Endothelial cell of umbilical vein (primary cell): ENCODE measurements around the gene NADSYN1. TPM values are rescaled to one million over a fixed set of nuclear protein-coding genes. Genes with fewer than 3 reads are reported as not detected.
"Not testable (repeated sequence)": the region's sequence is repeated elsewhere in the genome, so short reads cannot be mapped to it uniquely, and the experiment has no call there.

ENCODE experiments used
- BruUV-seq: library from RNA; stranded (reverse); fragments of 400-500 nt; replicated peaks from 2 replicates; lab custom pipeline; 2021; lab: Mats Ljungman, UMichigan
- CTCF ChIA-PET: fragments of 300-600, 350-600 bp; sonication (Branson Sonifier 250); formaldehyde crosslinking; loops from one replicate; lab custom pipeline; 2021; ENCODE audit warnings: antibody characterized with exemption, inconsistent platforms; lab: Charles Lee
- POLR2A ChIA-PET: fragments of 300-600, 350-600 bp; sonication (Branson Sonifier 250); formaldehyde crosslinking; loops from one replicate; lab custom pipeline; 2021; ENCODE audit warnings: antibody characterized with exemption, inconsistent platforms; lab: Charles Lee
- DNase-seq: peaks from one replicate; pipeline ENCODE4 v3.0.0-alpha.2; 2011; ENCODE audit warnings: low read depth, low spot score
- FAIRE-seq: peaks from 2 replicates; lab custom pipeline; 2011; peaks lifted over from hg19 to GRCh38; lab: Jason Lieb, UNC
- H2AFZ ChIP-seq: 2 replicates; pipeline ENCODE4 v1.6.0; 2012; ENCODE audit warnings: low read depth, low read length, control low read depth, inconsistent platforms
- H3K27ac ChIP-seq: 2 replicates; pipeline ENCODE4 v1.5.1; 2011; ENCODE audit warnings: low read depth, mild to moderate bottlenecking, control low read depth, low read length, moderate library complexity; ENCODE audit not compliant: insufficient read depth
- H3K27me3 ChIP-seq, 2 experiments: 2 replicates each; pipeline versions ENCODE4 v1.6.0 to v1.6.1; 2011; ENCODE audit warnings: low read length in 2 of 2, mixed read lengths in 1 of 2; ENCODE audit not compliant: control insufficient read depth in 2 of 2, insufficient read depth in 2 of 2
- H3K36me3 ChIP-seq, 2 experiments: 2 replicates in 1 of 2; 3 replicates in 1 of 2; pipeline ENCODE4 v1.5.1; 2011; ENCODE audit warnings: low read length in 2 of 2, mild to moderate bottlenecking in 1 of 2, moderate library complexity in 1 of 2; ENCODE audit not compliant: control insufficient read depth in 2 of 2, insufficient read depth in 2 of 2; ENCODE audit errors: extremely low read depth in 1 of 2
- H3K4me1 ChIP-seq: 3 replicates; pipeline ENCODE4 v1.5.1; 2011; ENCODE audit warnings: mild to moderate bottlenecking, low read length; ENCODE audit not compliant: control insufficient read depth, insufficient read depth; ENCODE audit errors: extremely low read depth
- H3K4me2 ChIP-seq: 2 replicates; pipeline ENCODE4 v1.6.1; 2011; ENCODE audit warnings: low read length, control low read depth, mixed read lengths; ENCODE audit not compliant: insufficient read depth
- H3K4me3 ChIP-seq, 3 experiments: fragments of 200-600 bp in 1 of 3; sonication (generic), shearing (Covaris generic) in 1 of 3; replicated peaks in 1 of 3; 2 replicates each; pipeline ENCODE4 v1.5.1; 2011 to 2016; ENCODE audit warnings: control low read depth in 3 of 3, low read length in 3 of 3, mild to moderate bottlenecking in 2 of 3, inconsistent platforms in 1 of 3, low read depth in 1 of 3, moderate library complexity in 1 of 3; ENCODE audit not compliant: insufficient read depth in 1 of 3
- H3K79me2 ChIP-seq: 2 replicates; pipeline ENCODE4 v1.6.0; 2012; ENCODE audit warnings: low read length, inconsistent platforms; ENCODE audit not compliant: control insufficient read depth, insufficient read depth
- H3K9ac ChIP-seq: replicated peaks from 2 replicates; pipeline ENCODE3; 2011; ENCODE audit warnings: low read length, control low read depth; ENCODE audit not compliant: insufficient read depth; ENCODE audit errors: extremely low read depth
- H3K9me1 ChIP-seq: replicated peaks from 3 replicates; pipeline ENCODE4 v1.6.0; 2011; ENCODE audit warnings: mild to moderate bottlenecking, low read length; ENCODE audit not compliant: control insufficient read depth, insufficient read depth; ENCODE audit errors: extremely low read depth
- H3K9me3 ChIP-seq: replicated peaks from 2 replicates; pipeline ENCODE4 v1.5.1; 2012; ENCODE audit warnings: low read length, inconsistent platforms; ENCODE audit not compliant: control insufficient read depth, insufficient read depth
- H4K20me1 ChIP-seq: replicated peaks from 2 replicates; pipeline ENCODE3; 2011; ENCODE audit warnings: mild to moderate bottlenecking, low read length; ENCODE audit not compliant: control insufficient read depth, insufficient read depth; ENCODE audit errors: extremely low read depth
- CTCF ChIP-seq, 2 donors: IDR thresholded peaks; 1 replicate in 1 of 2; 2 replicates in 1 of 2; pipeline ENCODE4 v1.5.1; 2011; ENCODE audit warnings: low read length in 2 of 2, mild to moderate bottlenecking in 2 of 2, moderate library complexity in 2 of 2, control low read depth in 1 of 2, inconsistent platforms in 1 of 2, low read depth in 1 of 2; ENCODE audit not compliant: insufficient read depth in 1 of 2; ENCODE audit errors: extremely low read depth in 1 of 2
- EZH2 ChIP-seq: IDR thresholded peaks from 2 replicates; pipeline ENCODE4 v1.6.1; 2012; ENCODE audit warnings: borderline replicate concordance, low read depth, mild to moderate bottlenecking, moderate library complexity, low read length, inconsistent platforms; ENCODE audit not compliant: severe bottlenecking
- FOS ChIP-seq: IDR thresholded peaks from 2 replicates; pipeline ENCODE4 v1.6.1; 2011; ENCODE audit warnings: mild to moderate bottlenecking, low read length, moderate library complexity, borderline replicate concordance; ENCODE audit not compliant: insufficient read depth
- GATA2 ChIP-seq: IDR thresholded peaks from 2 replicates; pipeline ENCODE4 v1.7.0; 2011; ENCODE audit warnings: low read depth, mild to moderate bottlenecking, moderate library complexity, mixed read lengths, low read length; ENCODE audit not compliant: insufficient read length, insufficient read depth
- JUN ChIP-seq: IDR thresholded peaks from 2 replicates; pipeline ENCODE4 v1.6.1; 2011; ENCODE audit warnings: borderline replicate concordance, low read depth; ENCODE audit not compliant: insufficient read length, insufficient read depth
- MAX ChIP-seq: IDR thresholded peaks from 2 replicates; pipeline ENCODE4 v1.6.1; 2011; ENCODE audit not compliant: insufficient read depth, insufficient read length
- MYC ChIP-seq: IDR thresholded peaks from one replicate; pipeline ENCODE4 v1.6.1; 2011; ENCODE audit warnings: mild to moderate bottlenecking, low read depth, low read length
- POLR2A ChIP-seq: IDR thresholded peaks from 2 replicates; pipeline ENCODE4 v1.6.1; 2012; ENCODE audit warnings: low read depth, mild to moderate bottlenecking, control low read depth, low read length
- POLR2AphosphoS5 ChIP-seq: IDR thresholded peaks from 2 replicates; pipeline ENCODE4 v1.6.1; 2012; ENCODE audit warnings: low read depth, mild to moderate bottlenecking, control low read depth, low read length, moderate library complexity; ENCODE audit not compliant: insufficient read depth
- dilution Hi-C: fragments of 300-500 bp; cut with MboI; formaldehyde crosslinking; loops from one replicate; pipeline ENCODE4 v1.15.0; 2019; ENCODE audit warnings: low sequenced_read_pairs; ENCODE audit not compliant: extremely low pct_ligation_motif_present
- intact Hi-C: fragments of 100-400 bp; cut with micrococcal nuclease; formaldehyde crosslinking; loops from one replicate; pipeline ENCODE4 v1.10.0; 2022
- polyA plus RNA-seq, 4 experiments: library from polyadenylated mRNA; depleted of rRNA in 3 of 4; stranded (reverse) in 3 of 4; unstranded in 1 of 4; fragments of >200 nt; gene quantifications; 2 replicates each; pipeline versions ENCODE4 v1.2.1 to v1.2.3, GENCODE V29; 2011 to 2012; ENCODE audit warnings: missing spikeins in 1 of 4
- total RNA-seq: library from RNA; stranded (reverse); gene quantifications from 2 replicates; pipeline ENCODE4 v1.2.3, GENCODE V29; 2021

The NADSYN1 gene
- total and polyA plus RNA-seq, 2 donors (not counting 3 experiments of a cell fraction or from before 2014, with no cell fraction given) = 77.5 to 99.2 TPM

GRCh38 chr11:71537537-71537936 lies 84.5 kb downstream of the NADSYN1 start:
- FAIRE-seq (no peak), DNase-seq (no peak)
- Histone ChIP-seq H3K9ac (no peak overlapping the region), H3K9me1 (no peaks in the 10 kb centered on the region), H3K27me3 (no peaks in the 10 kb centered on the region), H3K4me1 (no peaks in the 10 kb centered on the region), H4K20me1 (no peaks in the 10 kb centered on the region), H3K9me3 (no peaks in the 10 kb centered on the region), H3K4me3 (no peak overlapping the region), H3K4me2 (no peak overlapping the region), H3K36me3 (no peaks in the 10 kb centered on the region), H3K27ac (no peak overlapping the region), H2AFZ (no peak overlapping the region), H3K79me2 (no peaks in the 10 kb centered on the region)
- TF ChIP-seq POLR2A = no peak
- TF ChIP-seq POLR2AphosphoS5 = no peak
- TF ChIP-seq GATA2 = no peak
- no peak for TF ChIP-seq CTCF (IDR thresholded peaks at IDR 0.05; ENCODE audit: extremely low read depth in 1 of 2, insufficient read depth in 1 of 2, low read depth in 1 of 2, low read length in 2 of 2)
- TF ChIP-seq MYC = no peak
- no peak for TF ChIP-seq EZH2
- no peak for TF ChIP-seq JUN
- TF ChIP-seq MAX = no peak
- no peak for TF ChIP-seq FOS
- POLR2A ChIA-PET = no interaction called here
- BruUV-seq = no TSS peak
- CTCF ChIA-PET = no interaction called here
- intact Hi-C loops (no loop called here), dilution Hi-C loops (no loop called here)

- H3K27me3 ChIP-seq, FAIRE-seq, H3K36me3 ChIP-seq, H3K9me3 ChIP-seq, H3K9ac ChIP-seq, POLR2A ChIA-PET, H3K27ac ChIP-seq, DNase-seq, H2AFZ ChIP-seq, CTCF ChIA-PET, H4K20me1 ChIP-seq, dilution Hi-C loops, H3K4me3 ChIP-seq, H3K4me1 ChIP-seq, BruUV-seq, H3K79me2 ChIP-seq, intact Hi-C loops, H3K9me1 ChIP-seq, H3K4me2 ChIP-seq: not testable (repeated sequence)
Measured at GRCh38 chr11:71537977-71538665, 85.1 kb downstream of the NADSYN1 start, which contains the start of gene KRTAP5-8. KRTAP5-8 (plus strand) TSS chr11:71538025; CDS start chr11:71538056, 31 bp downstream.
